Smooth muscle cell of the brain vasculature (primary cell): Measurements from ENCODE around the gene F12.
A peak's percentile ranks its signal among the peaks of the same experiment; 100 is the strongest.
"Not testable (repeated sequence)": the region's sequence is repeated elsewhere in the genome, so short reads cannot be mapped to it uniquely, and the experiment has no call there.

Experiments used
- DNase-seq: peaks from one replicate; pipeline ENCODE4 v3.0.0-alpha.2; 2012; ENCODE audit warnings: low read depth, low spot score

The F12 gene

GRCh38 chr5:177432143-177432838 is 22.9 kb upstream of the F12 start:
- no peak for DNase-seq

GRCh38 chr5:177431317-177432142 is 22.2 kb upstream of the F12 start:
- DNase-seq: no peak

GRCh38 chr5:177430972-177431316 is 21.6 kb upstream of the F12 start:
- DNase-seq: no peak

- no peak for DNase-seq
Measured at GRCh38 chr5:177430140-177430951, 21.0 kb upstream of the F12 start.

- DNase-seq: no peak
Measured at GRCh38 chr5:177429248-177430040, 20.1 kb upstream of the F12 start.

- DNase-seq: no peak
Measured at GRCh38 chr5:177428574-177429217, 19.3 kb upstream of the F12 start.

GRCh38 chr5:177427919-177428573 is 18.7 kb upstream of the F12 start:
- no peak for DNase-seq

GRCh38 chr5:177427211-177427822 is 18.0 kb upstream of the F12 start:
- no peak for DNase-seq

- DNase-seq: no peak
Measured at GRCh38 chr5:177426566-177427210, 17.3 kb upstream of the F12 start, which contains the start of gene GRK6. GRK6 (plus strand) TSS chr5:177426676; CDS start chr5:177426846, 170 bp downstream.

GRCh38 chr5:177425801-177426565 is 16.6 kb upstream of the F12 start:
- DNase-seq: peak; percentile 100

- no peak for DNase-seq
Measured at GRCh38 chr5:177425196-177425800, 15.9 kb upstream of the F12 start.

- no peak for DNase-seq
Measured at GRCh38 chr5:177423671-177424070, 14.3 kb upstream of the F12 start.

- no peak for DNase-seq
Measured at GRCh38 chr5:177421062-177421798, 11.9 kb upstream of the F12 start.

- not testable (repeated sequence) for DNase-seq
Measured at GRCh38 chr5:177420472-177420871, 11.1 kb upstream of the F12 start.

GRCh38 chr5:177419046-177419445 is 9.7 kb upstream of the F12 start:
- DNase-seq: no peak

GRCh38 chr5:177417081-177417480 is 7.7 kb upstream of the F12 start:
- not testable (repeated sequence) for DNase-seq

GRCh38 chr5:177414481-177414880 is 5.1 kb upstream of the F12 start:
- DNase-seq: no peak
